HG03025 (cell line): ENCODE data around the gene LRRTM3.

ENCODE experiments used
- ATAC-seq: cut with Tn5 transposase; IDR thresholded peaks from one replicate; pipeline ENCODE4 v1.9.1; 2021; ENCODE audit warnings: mild to moderate bottlenecking, moderate library complexity; ENCODE audit not compliant: unreplicated experiment, low FRiP score

LRRTM3 gene

GRCh38 chr10:67011480-67011879 lies 85.6 kb downstream of the LRRTM3 start:
- ATAC-seq, result no peak

- ATAC-seq, result no peak
These were observed 86.1 kb downstream of the LRRTM3 start for GRCh38 chr10:67011981-67012380.

DNA sequence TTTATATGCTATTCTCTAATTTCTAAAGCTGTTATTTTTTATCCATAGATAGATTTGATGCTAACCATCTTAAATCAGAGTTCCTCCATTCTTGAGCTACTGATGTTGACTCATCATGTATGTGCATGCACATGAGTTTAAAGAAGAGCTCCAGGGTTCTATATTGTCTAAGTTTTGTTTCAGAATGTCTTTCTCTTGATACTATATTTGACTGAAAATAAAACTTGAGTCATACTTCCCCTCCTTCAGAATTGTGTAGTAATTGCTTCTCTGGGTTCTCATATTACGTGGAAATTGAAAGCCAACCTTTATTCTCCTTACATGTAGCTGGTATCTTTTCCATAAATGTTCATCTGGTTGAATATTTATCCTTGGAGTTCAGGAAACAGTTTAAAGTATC lies 89.4 kb downstream of the LRRTM3 start:
- ATAC-seq, result no peak

- no peak for ATAC-seq
These were observed 91.4 kb downstream of the LRRTM3 start for GRCh38 chr10:67017218-67017617.

DNA sequence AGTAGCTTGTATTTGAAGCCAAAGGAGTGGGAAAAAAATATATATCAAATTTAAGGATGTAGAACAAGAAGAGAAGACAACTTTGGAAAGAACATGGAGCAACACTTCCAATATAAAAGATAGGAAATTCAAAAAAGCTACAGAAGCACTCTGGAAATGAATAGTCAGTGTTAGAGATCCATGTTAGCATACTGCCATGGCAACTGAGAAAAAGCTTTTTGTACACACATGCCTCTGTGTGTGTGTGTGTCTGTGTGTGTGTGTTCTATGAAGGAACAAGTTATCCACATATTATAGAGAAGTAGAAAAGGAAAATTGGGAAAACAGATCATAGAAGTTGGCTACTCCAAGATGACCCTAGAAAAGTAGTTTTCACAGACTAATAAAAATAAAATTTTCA lies 96.3 kb downstream of the LRRTM3 start:
- no peak for ATAC-seq

DNA sequence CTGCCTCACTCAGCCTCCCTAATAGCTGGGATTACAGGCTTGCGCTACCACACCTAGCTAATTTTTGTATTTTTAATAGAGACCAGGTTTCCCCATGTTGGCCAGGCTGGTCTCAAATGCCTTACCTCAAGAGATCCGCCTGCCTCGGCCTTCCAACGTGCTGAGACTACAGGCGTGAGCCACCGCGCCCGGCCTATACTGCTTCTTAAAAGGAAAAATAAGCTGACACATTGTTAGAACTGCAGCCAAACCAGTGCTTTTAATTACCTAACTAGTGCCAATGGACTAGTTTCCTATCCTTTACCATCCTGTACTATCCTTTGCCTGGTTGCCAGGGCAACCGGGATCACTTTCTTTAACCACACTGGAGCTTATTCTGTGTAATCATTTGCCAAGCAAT lies 108.0 kb downstream of the LRRTM3 start:
- ATAC-seq, result no peak

DNA sequence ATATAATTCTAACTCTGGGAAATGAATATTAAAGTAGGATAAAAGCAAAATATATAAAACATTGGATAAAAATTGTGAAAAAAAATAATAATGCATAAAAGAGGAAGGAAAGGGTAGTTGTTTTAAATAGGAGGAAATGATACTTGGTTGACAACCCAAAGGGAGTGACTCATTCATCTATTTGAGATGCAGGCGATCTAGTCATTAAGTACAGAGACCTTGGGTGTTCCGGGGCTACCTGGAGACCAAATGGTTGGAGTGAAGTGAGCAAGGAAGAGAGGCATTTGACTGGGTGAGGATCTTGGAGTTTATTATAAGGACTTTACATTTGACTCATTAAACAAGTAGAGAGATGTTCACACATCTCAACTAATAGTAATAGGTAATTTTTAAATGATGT lies 111.0 kb downstream of the LRRTM3 start:
- ATAC-seq, result no peak

DNA sequence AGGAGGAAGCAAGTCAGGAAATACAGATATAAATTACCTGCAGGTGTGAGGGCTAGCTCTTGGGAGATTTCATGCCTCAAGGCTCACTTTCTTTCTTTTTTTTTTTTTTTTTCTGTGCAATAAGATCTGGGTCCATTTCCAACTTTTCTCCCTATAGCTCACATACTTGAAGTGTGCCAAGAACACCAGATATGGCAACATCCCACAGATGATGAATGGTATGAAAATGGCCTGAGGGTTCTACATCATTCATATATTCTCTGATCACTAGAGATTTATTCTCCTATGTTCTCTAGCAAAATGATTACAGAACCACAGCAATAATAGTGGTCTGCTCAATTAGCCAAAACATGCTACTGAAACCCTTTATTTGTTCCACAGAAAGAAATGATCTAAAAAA lies 117.2 kb downstream of the LRRTM3 start:
- no peak for ATAC-seq

DNA sequence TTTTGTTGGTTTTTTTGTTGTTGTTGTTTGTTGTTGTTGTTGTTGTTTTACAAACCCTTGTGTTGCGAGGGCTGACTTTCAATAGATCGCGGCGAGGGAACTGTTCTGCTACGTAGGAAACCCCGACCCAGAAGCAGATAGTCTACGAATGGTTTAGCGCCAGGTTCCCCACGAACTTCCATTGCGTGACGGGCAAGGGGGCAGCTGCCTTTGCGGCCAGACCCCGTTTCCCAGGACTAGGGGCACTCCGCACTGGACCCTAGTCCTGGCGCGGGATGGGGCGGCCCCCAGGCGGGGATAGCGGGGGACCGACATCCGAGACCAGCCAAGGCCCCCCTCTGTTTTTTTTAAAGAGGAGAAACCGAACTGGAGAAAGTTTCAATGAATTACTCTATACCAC lies 119.6 kb downstream of the LRRTM3 start:
- ATAC-seq, result no peak

- ATAC-seq, result no peak
These were observed 120.7 kb downstream of the LRRTM3 start for GRCh38 chr10:67046507-67046906.

- ATAC-seq, result no peak
These were observed 124.2 kb downstream of the LRRTM3 start for GRCh38 chr10:67049988-67050387.

DNA sequence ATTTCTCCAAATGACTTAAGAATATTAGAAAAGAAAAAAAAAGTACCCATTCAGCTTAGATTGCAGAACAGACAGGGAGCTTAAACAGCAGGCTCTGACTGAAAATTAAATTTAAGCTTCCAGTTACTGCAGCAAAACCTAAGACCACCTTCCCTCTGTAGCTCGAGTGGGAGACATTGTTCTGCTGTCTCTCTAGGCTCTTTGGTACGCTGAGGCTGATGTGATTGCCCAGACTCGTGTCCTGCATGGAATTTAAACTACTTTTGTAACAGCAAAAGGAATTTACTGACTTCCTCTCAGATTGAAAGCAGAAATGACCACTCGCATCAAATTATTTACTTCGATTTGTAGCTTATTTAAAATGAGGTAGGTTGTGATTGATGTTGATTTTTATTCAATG lies 124.6 kb downstream of the LRRTM3 start:
- no peak for ATAC-seq

- ATAC-seq, result no peak
These were observed 146.8 kb downstream of the LRRTM3 start for GRCh38 chr10:67072654-67073053.

- ATAC-seq, result no peak
These were observed 149.7 kb downstream of the LRRTM3 start for GRCh38 chr10:67075491-67075971.

DNA sequence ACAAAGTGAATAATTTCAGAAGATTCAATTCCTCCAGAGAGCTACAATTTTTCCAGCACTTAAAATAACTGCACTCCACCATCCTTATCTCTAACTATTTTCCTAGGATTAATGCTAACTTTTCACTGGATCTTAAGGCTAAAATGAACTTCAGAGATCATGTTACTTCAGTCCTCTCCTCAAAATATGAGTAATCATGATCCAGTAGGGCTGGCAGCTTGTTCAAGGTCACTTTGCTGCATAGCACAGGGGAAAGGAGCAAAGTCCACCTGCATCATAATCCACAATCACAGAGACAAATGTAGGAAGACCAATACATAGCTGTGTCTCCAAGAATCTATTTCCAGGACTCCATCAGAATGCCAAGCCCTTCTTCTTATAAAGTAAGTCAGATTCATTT lies 150.3 kb downstream of the LRRTM3 start:
- ATAC-seq, result no peak

DNA sequence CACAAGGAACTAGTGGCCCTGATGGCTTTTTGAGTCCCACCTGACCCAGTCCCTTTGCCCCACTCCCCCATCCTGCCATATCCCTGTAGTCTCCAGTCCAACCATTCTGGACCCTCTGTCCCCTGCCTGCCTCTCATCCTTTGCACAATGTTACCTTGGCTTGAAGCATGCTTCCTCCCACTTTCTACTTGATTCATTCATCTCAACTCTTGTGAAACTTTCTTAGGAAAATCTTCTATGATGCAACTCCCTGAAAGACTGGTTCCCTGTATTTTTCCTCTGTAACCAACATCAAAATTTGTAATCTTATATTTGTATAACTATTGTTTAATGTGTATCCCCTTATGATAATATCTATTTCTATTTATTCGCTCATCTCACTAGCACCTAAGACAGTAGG lies 151.5 kb downstream of the LRRTM3 start:
- no peak for ATAC-seq

DNA sequence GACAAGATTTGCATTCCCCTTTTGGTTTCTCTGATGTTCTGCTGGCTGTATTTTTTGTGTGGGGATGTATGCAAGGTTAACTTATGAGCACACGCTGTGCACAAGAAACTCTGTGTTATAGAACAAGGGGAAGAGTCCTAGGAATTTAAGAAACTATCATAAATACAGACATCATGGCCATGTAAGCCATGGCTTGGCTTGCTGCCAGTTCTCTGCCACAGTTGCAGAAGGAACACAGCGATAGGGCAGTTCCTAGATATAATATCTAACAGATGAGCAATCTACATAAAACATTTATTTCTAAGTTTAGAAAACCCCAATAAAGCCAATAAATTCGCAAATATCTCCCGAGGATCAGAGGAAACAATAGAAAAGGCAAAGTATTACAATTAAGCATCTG lies 153.3 kb downstream of the LRRTM3 start:
- ATAC-seq, result no peak

DNA sequence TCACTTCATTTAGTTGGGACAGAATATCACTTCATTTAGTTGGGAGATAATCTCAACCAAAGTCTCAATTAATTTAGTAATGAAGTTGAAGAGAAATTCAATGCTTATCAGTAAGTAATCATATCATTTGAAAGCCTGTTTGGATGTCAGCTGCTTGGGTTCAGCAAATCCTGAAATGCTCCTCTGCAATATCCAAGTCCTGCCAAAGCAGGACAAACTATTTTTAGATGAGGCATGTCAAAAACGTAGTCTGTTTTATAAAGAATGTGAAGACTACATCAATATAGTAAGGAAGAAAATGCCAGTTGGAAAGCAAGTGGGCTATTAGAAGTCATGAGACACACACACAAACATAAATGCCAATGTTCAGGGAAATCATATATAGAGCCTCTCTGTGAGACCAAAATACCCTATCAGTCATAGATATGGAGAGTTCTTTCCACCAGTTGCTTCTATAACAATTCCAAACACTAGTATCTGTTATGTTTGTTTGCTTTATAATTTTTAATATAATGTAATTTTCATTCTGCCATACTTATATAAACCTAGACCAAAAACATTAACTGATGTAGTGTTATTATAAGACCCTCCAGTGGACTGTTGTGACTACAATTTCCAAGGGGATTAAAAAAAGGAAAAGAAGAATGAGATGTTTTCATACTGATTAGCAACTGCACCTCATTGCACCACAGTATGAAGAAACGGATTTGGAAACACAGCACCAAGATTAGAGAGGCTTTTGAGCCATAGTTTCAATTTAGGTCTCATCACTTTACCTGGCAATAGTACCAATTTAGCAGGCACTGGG lies 160.7 kb downstream of the LRRTM3 start:
- ATAC-seq, result no peak

- ATAC-seq, result no peak
These were observed 161.2 kb downstream of the LRRTM3 start for GRCh38 chr10:67087135-67087425.

- no peak for ATAC-seq
These were observed 162.2 kb downstream of the LRRTM3 start for GRCh38 chr10:67088036-67088435.

GRCh38 chr10:67095531-67095930 lies 169.7 kb downstream of the LRRTM3 start:
- ATAC-seq, result no peak

GRCh38 chr10:67098461-67098860 lies 172.6 kb downstream of the LRRTM3 start:
- ATAC-seq, result no peak

DNA sequence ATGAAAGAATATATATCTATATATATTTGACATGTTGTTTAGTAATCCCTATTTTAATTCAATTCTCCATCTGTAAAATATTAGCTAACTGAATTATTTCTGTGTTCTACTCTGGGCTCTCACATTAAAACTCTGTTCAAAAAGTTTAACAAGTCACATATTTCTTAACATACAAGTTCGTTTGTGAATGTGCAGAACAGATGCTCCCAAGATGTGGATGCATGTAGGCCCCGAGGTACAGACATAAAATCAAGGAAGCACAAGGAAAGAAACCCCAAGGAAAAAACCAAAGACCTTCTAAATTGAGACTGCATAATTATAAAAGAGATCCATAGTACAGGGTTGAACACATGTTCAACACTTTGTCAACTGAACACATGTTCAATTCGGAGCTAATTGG lies 175.1 kb downstream of the LRRTM3 start:
- ATAC-seq, result no peak
